Stimulated activated CD4-positive, alpha-beta T cell treated with anti-CD3 and anti-CD28 coated beads, TNF-alpha, amount 100 ng/mL, for 4 hours (primary cell): Measurements from ENCODE around the gene CWC22.

Experiments
- DNase-seq, 3 experiments: peaks; one replicate each; pipeline ENCODE4 v3.0.0-alpha.2; 2020; ENCODE audit warnings: low read depth in 3 of 3

CWC22 gene

DNA sequence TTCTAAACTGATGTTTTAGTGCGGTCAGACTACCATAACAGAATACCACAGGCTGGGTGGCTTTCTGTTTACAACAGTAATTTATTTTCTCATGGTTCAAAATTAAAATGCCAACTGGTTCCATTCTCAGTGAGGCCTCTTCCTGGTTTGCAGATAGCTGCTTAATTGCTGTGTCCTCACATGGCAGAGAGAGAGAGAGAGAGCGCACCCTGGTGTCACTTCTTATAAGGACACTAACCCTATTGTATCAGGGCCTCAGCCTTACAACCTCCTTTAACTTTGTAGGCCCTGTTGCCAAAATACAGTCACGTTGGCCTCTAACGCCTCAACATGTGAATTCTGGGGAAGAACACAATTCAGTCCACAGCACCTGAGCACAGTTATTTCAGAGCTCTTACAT, 108.2 kb downstream of the CWC22 start:
- DNase-seq: no peak
